GM19324 (cell line): ENCODE measurements around the gene CFAP300.

Experiments
- ATAC-seq: cut with Tn5 transposase; IDR thresholded peaks from one replicate; pipeline ENCODE4 v1.9.1; 2021; ENCODE audit warnings: mild to moderate bottlenecking, moderate library complexity; ENCODE audit not compliant: unreplicated experiment, low FRiP score

The CFAP300 gene

DNA sequence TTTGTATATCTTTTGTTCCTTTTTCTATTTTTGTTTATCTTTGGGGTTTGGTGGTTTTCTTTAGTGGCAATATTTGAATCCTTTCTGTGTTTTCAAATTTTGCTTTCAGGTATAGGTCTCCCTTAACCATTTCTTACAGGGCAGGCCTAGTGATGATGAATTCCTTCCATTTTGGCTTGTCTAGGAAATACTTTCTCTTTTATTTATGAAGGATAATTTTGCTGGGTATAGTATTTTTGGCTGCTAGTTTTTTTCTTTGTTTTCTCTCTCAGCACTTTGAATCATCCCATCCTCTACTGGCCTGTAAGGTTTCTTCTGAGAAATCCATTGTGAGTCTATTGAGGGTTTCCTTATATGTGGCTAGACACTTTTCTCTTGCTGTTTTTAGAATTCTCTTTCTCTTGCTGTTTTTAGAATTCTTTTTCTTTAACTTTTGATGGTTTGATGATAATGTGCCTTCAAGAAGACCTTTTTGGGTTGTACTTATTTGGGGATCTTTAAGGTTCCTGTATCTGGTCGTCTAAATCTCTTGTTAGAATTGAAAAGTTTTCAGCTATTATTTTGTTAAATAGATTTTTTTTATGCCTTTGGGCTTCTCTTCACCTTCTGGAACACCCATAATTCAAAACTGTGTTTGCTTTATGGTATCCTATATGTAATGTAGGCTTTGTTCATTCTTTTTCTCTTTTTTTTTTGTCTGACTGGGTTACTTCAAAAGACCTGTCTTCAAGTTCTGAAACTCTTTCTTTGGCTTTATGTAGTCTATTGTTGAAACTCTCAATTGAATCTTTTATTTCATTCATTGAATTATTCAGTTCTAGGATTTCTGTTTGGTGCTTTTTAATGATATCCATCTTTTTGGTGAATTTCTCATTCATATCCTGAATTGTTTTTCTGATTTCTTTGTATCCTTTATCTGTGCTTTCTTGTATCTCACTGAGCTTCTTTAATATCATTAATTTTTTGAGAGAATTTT lies 24.5 kb downstream of the CFAP300 start:
- no peak for ATAC-seq

DNA sequence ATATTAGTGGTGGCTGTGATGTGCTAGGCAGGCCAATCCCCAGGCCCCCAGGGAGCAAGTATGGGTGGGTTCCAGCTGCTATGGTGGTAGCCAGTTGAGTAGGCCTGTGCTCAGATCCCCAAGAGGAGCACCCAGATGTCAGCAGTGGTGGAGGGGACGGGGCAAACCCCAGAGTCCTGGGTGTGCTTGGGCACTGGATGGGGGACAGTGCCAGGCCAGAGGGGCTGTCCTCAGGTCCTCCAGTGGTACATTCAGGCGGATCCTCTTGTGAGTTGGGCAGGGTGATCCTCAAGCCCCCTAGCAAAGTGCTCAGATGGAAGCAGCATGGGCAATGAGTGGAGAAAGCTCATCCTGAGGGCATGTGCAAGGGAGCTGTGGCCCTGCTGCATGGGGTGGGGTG lies 26.0 kb downstream of the CFAP300 start:
- ATAC-seq = no peak

DNA sequence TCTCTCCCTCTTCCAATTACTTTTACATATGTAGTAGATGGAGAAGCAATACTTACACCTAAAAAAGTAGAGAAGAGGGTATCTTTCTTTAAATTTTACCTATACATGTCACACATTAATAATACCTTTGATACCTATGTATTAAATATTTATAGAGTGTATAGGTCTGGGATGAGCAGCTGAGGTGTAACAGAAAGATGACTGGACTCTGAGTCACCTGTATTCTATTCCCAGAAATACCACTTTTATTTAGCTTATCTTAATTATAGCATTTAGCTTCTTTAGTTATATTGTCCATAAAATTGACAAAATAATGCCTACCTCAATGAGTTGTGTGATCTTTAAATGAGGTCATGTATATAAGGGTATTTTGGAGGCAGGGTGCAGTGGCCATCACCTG lies 32.4 kb downstream of the CFAP300 start:
- ATAC-seq = no peak

DNA sequence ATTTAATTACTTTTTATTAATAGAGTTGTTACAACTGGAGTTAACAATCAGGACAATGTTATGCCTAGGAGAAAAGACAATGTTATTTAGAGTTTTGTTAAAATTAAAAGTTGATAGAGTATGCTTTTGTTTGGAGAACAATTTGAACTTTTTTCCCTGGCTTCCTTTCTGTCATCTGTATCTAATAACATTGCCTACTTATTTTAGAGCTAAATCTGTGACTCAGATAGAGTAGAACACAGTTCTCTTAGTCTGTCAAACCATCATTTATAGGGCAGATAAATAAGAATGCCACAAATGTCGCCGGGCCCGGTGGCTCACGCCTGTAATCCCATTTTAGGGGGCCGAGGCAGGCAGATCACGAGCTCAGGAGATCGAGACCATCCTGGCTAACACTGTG lies 34.1 kb downstream of the CFAP300 start:
- no peak for ATAC-seq

DNA sequence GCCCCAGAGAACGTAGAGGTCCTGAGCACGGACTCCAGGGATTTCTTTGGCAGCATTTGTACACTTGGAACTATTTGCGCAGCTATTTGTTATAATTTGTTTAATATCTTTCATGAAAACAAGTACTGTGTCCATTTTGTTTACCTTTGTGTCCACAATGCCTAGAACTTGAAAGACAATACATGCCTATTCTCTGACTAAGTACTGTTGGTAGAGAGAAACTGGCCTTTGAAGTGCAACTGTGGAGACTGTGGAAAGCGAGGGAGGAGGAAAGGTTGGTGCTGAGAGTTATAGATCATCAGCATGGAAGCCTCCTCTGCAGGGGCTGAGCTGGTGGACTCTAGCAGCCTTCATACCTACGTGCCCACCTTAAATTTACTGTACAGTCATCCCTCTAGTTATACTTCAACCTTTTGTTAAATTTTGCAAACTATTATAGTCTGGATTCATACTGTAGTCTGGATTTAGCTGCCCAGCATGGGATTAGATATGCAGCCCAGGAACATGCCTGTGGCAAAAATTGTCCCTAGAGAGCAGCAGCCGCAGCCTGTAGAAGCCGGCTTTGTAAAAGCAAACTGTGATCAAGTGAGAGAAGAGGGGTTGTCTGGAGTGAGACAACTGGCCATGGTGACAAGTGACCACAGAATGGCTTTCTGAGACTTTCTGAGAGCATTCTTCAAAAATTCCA lies 38.8 kb downstream of the CFAP300 start:
- ATAC-seq = no peak

DNA sequence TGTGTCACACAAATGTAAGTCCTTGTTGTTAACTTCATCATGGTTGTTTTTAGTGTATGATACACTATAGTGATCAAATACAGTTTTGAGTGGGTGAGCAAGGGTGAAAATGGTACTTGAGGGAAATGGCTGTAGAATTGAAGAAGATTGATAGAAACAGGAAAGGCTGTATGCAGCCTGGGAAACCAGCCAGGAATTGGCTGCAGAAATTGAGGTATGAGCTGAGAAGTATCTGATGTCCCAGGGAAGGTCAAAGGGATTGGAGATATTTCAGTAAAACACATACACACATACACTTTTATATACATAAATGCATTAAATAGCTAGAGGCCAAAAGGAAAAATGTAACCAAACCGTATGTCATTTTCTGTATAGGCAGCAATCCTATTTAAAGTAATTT lies 49.9 kb downstream of the CFAP300 start:
- no peak for ATAC-seq

DNA sequence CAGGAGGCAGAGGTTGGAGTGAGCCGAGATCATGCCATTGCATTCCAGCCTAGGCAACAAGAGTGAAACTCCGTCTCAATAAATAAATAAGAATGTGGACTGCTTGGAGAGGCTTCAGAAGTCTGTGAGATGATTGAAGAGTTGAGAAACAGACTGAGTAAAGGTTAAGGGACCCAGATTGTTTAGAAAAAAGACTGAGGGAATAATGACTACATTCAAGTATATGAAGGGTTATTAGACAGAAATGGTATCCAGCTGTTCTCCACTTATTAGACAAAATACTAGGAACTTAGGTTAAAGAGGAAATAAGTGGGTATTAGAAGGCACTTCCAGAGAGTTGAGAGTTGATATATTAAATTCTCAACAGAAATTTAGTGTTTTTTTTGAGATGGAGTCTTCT lies 52.5 kb downstream of the CFAP300 start:
- ATAC-seq = no peak

DNA sequence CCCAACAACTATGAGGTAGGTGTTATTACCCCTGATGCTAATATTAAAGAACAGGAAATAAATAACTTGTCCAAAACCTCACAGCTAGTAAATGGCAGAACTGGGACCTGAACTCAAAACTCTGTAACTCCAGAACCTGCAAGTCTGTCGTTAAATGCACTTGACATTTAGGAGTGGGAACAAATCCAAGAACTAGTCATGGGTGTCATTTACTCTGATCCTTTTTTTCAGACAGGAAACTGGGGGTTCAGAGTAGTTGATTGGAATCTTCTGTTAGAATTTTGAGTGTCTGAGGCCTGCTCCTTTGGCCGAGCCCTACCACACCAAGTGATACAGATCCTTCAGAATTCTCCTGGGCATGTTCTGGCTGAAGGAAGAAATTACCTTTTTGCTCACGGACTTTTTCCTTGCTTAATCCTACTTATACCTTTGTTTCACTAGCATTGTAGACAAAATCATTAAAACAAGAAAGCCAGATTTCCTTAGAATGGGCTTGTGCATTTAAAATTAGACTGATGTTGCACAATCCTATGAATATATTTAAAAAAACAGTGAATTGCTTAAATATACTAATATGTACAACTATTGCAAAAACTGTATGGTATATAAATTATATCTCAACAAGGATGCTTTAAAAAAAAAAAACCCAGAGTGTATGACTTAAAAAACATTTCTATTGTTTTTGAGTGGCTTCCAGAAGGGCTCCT lies 61.6 kb downstream of the CFAP300 start:
- no peak for ATAC-seq

DNA sequence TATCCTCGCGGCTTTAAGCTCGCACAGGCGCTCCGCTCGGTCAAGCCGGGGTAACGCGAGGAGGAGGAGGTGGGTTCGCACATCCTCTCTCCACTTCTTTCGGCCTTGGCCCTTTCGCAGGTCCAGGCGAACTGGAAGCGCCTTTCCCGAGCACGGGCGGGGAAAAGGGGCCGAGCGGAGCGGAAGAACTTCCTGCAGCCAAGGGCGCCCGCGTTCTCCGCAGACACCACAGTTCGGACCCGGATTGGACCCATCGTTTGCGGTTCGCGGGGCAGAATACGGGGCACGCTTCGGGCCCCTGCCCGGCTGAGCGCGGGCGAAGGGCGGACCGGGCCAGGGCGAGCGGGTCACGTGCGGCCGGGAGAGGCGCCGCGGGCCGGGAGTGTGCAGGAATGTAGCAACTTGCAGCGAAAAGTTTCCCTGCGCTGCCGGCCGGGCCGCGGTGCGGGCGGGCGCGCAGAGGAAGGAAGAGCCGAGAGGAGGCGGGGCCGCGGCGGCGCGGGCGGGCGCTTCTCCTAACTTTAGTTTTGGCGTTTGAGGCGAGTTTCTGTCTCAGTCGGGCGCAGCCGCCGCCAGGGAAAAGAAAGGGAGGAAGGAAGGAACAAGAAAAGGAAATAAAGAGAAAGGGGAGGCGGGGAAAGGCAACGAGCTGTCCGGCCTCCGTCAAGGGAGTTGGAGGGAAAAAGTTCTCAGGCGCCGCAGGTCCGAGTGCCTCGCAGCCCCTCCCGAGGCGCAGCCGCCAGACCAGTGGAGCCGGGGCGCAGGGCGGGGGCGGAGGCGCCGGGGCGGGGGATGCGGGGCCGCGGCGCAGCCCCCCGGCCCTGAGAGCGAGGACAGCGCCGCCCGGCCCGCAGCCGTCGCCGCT lies 62.9 kb downstream of the CFAP300 start, which contains the start of gene YAP1:
Gene YAP1, plus strand, starts transcription at position 552 of the 865 bp plus-strand sequence. CDS start 402 bp downstream, outside the sequence.
- peak; percentile 84 for ATAC-seq

DNA sequence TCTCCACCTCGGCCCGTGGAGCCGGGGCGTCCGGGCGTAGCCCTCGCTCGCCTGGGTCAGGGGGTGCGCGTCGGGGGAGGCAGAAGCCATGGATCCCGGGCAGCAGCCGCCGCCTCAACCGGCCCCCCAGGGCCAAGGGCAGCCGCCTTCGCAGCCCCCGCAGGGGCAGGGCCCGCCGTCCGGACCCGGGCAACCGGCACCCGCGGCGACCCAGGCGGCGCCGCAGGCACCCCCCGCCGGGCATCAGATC lies 63.4 kb downstream of the CFAP300 start:
- peak; percentile 34 for ATAC-seq

DNA sequence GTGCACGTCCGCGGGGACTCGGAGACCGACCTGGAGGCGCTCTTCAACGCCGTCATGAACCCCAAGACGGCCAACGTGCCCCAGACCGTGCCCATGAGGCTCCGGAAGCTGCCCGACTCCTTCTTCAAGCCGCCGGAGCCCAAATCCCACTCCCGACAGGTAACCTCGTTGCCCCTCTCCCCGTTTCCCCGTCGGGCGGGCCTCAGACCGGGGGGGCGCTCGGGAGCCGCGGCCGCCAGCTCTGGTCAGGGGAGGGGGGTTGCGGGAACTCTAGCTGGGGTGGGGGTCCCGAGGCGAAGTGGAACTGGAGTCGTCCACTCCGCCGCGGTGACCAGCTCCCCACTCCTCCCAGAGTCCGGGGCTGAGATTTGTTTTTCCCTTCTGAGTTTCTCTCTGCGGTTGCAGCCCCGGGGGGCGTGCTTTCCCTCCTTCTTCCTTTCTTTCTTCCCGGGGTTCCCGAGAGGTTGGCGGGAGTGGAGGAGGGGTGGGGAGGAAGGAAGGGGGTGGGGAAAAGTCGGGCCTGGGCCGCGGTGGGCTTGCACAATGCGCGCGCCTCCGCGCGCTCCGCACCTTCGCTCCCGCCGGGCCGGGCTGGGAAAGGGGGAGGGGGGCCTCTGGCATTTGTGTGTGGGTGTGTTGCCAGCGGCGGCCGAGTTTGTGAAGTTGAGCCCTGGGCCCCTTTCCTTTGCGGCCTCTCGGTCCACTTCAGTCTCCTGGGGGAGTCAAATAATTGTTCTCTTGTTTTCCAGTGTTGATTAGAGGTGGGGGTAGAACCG lies 64.0 kb downstream of the CFAP300 start:
- no peak for ATAC-seq

DNA sequence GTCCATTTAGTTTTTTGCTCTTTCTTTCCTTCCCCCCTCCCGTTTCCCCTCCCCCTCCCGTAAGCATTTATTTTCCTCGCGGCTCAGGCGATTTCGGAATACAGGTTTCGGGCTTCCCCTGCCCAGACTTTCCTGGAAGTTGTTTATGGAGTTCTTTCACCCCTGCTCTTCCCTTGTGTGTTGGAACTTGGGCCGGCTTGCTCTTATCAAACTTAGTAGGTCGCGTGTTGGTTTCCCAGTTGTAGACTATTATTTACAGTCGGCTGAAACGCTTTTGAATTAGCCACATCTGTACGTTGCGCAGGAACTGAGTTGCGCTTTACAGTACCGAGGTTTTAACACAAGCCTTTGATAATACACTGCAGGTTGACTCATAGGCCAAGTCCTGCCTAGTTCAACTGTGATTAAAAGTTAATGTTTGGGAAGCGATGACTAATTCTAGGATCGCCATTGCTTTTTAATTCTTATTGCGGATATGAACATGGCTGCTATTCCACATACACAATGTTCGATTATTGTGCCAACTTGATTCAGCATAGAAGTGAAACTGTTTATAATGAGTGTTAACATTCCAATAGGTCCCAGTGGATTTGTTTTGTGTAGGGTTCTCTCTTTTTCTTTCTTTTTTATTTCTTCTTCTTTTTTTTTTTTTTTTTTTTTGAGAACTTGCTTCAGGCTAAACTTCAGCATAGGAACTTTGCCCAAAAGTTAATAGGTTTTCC lies 64.7 kb downstream of the CFAP300 start:
- no peak for ATAC-seq

DNA sequence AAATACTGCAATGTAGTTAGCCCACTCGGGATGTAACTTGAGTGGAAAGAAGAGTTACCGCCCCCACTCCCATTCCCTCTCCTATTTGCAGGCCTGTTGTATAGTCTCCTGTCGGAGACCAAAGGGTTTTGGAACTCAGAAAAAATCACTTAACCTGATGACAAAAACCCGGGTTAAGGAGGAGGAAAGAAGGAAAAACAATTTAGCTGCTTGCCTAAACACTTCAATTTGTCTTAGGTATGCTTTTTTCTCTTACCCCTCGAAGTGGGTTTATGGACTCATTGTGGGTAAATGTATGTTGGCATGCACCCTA lies 65.2 kb downstream of the CFAP300 start:
- no peak for ATAC-seq

DNA sequence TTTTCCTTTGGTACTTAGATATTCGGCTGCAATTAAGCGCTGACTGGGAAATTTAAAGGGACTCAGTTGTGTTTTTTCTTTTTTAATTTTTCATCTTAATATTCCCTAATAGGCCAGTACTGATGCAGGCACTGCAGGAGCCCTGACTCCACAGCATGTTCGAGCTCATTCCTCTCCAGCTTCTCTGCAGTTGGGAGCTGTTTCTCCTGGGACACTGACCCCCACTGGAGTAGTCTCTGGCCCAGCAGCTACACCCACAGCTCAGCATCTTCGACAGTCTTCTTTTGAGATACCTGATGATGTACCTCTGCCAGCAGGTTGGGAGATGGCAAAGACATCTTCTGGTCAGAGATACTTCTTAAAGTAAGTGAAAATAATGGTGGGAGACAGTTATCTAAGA lies 66.8 kb downstream of the CFAP300 start:
- no peak for ATAC-seq

DNA sequence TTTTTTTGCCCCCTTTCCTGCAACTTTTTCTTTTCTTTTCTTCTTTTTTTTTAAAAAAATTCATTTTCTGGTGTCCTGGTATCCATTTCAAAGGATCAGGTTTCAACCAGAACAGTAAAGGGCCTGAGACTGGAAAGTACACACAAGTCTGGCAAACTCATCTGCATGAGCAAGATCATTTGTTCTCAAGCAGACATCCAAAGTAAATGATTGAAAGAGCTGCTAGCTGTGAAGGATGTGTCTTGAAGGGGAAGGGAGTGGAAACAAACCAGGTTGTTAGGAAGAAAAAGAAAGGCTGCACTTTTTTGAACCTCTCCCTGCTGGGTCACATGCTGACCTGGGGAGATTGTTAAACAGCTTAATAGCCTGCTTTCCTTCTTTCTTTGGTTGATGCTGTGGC lies 68.3 kb downstream of the CFAP300 start:
- ATAC-seq = no peak

DNA sequence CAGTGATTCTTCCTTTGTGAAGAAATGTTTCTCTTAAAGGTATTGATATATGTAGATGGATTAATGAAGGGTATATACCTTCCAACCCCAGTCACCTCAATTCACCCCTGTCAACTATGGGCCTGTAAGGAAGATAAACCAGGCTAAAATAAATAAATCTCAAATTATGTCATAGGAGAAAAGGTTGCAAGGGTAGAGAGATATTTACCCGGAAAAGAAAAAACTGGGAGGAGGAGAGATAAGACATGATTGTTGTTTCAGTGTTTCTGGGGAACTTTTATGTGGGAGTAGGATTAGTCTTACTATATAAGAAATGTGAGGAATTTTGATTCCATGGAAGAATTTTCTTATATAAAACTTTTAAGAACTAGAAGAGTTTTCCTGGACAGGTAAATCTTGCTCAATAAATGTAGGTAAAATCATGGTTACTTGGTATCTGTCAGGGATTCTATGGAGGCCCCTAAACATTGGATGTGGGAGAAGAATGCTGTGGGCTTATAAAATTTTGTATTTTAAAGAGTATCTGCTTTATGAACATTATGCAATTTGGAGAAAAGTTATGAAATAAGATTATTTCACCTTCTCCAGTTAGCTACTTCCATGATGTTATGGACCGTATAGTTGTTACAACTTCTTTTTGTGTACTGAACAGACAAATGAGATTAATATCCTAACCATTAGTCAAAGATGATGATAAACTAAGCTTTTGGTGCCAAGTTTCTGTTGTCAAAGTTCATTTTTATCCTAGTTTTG lies 69.4 kb downstream of the CFAP300 start:
- no peak for ATAC-seq

DNA sequence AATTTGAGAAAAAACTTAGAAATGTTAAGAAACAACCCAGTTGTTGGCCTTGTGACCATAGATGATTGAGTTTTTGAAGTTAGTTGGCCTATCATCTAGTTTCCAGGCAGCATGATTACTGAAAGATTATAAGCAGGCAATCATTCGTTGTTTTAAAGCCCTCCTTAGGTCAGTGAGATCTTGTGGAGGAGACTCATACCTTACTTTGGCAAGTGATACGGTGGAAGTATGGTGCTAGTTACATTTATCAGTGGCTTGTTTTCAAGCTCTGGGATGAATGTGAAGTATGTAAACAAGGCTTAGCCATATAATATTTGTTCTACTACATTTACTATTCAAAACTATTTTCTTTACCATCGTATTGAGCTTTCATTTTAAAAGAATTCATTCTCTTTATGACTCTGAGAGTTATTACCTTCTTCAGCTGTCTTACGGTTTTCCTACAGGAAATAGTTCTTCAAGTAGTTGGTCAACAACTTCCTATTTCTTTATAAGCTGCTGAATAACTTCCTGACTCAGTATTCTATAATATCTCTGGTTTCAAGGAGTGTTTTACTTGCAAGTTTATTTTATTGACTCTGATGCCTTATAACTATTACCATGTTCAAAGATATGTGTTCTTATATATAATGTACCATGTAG lies 70.4 kb downstream of the CFAP300 start:
- no peak for ATAC-seq

DNA sequence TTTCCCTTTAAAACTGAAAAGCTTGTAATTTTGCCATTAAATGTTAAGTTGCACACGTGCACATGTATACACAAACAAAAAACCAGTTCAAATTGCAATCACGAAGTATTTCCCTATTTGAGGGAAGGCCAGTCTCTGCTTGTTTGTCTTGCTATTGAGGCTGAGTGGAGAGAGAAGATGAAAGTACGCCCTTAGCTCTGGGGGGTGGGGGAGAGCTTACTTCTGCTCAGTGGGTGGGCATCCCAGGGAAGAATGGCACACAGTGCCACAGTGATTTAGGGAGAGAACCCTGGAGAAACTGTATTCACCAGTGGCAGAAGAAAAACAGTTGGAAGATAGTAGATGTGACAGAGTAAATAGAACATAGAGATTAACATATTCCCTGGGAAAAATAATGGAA lies 71.7 kb downstream of the CFAP300 start:
- ATAC-seq = no peak
